Glomerular visceral epithelial cell (primary cell): ENCODE data around the gene EID2B.

Source experiments
- DNase-seq: peaks from one replicate; pipeline ENCODE4 v3.0.0-alpha.2; 2016; ENCODE audit errors: extremely low spot score

Gene EID2B

DNA sequence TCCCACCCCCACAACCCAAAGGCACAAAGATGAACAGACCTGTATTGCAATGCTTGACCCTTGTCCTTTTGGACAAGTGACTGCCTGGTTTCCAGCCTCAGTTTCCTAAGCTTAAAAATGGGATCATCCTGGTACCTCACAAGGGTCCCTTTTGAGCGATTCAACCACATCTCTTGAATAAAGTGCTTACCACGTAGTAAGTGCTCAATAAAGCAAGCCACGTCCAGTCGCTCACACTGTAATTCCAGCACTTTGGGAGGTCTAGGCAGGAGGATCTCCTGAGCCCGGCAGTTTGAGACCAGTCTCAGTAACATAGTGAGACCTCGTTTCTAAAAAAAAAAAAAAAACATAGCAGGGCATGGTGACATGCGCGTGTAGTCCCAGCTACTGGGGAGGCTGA, 32.7 kb downstream of the EID2B start:
- no peak for DNase-seq

DNA sequence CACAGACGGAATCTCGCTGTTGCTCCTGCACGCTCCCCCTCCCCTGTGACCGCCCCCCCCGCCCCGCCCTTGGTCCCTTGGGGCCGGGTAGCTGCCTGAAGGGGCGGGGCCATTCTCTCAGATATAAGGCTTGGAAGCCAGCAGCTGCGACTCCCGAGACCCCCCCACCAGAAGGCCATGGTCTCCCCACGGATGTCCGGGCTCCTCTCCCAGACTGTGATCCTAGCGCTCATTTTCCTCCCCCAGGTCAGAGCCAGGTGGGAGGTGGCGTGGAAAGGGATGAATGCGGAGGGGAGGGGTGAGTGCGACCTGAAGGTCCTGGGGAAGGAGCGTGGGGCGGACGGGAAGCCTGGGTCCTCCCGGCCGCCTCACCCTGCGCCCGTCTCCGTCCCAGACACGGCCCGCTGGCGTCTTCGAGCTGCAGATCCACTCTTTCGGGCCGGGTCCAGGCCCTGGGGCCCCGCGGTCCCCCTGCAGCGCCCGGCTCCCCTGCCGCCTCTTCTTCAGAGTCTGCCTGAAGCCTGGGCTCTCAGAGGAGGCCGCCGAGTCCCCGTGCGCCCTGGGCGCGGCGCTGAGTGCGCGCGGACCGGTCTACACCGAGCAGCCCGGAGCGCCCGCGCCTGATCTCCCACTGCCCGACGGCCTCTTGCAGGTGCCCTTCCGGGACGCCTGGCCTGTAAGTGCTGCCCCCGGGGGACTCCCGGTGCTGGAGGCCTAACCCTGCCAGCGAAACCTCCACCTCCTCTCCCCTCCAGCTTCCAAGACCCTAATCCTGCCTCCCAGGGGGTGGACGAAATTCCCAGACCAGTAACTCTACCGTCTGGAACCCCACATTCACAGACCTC, 33.6 kb downstream of the EID2B start, which contains the start of gene DLL3:
DLL3 (plus strand) TSS at position 150 of the 845 bp plus-strand sequence; CDS start at position 178, 28 bp downstream.
- no peak for DNase-seq

DNA sequence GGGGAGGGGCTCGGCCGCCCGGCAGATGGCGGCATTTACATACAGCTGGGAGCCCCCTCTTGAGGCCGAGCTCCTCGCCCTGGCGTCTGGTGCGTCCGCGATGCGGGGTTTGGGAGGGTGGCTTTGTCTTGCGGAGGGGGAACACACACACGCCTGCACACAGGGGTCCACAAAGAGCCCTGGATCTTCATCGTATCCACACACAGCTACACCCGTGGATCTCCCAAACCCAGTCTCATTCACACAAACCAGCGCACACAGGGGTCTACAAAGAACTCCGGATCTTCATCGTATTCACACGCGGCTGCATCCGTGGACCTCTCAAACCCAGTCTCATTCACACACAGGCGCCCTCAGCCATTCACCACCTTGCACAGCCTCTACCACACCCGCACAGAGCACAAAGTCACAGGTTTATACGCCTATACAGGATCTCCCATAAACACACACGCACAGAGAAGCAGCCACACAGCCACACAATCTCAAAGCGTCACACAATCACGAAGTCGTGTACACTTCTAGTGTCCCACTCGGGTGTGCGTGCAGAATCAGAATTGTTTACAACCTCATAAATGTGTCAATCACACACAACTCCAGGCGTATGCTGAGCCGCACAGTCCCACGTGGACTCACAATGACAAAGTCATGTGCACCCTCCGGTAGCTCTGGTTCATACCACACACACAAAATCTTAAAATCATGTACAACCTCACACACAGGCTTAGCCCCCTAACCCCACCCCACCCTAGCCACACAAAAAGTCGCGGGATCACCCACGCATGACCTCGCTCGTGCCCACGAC, 34.5 kb downstream of the EID2B start:
- peak; percentile 34 for DNase-seq

DNA sequence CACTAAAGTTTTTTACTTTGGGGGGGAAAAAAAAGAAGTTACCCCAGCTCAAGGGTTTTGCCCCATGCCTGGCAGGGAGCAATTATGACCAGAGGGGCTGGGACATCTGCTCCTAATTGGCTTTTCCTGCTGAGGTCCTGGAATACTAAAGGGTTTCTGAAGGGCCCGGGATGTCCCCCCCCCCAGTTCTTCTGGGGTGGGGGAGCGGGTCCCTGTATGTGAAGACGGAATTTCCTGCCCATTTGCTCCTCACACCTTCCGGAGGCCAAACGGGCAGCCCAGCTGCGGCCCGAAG, 35.0 kb downstream of the EID2B start:
- DNase-seq = no peak

DNA sequence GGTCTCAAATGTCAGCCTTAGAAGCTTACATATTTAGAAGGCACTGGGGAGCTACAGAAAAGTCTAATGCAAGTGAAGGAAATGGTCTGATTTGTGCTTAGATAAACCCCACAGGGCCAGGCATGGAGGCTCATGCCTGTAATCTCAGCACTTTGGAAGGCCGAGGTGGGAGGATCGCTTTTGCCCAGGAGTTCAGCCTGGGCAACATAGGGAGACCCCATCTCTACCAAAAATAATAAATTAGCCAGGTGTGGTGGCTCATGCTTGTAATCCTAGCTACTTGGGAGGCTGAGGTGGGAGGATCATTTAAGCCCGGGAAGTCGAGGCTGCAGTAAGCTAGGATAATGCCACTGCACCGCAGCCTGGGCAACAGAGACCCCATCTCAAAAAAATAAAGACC, 36.6 kb downstream of the EID2B start:
- no peak for DNase-seq

DNA sequence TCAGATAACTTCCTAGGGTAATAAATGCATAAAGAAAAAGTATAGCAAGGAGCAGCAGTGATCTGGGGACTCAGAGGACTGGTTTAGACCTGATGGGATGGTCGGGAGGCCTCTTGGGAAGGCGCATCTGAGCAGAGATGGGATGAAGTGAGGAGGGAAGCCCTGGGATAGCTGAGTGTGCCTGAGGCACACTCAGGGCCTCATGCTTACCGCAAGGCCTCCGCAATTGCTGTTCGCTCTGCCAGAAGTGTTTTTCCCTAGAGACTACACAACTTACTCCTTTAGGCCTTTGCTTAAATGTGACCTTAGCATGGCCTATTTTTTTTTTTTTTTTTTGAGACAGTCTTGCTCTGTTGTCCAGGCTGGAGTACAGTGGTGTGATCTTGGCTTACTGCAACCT, 38.0 kb downstream of the EID2B start:
- no peak for DNase-seq

DNA sequence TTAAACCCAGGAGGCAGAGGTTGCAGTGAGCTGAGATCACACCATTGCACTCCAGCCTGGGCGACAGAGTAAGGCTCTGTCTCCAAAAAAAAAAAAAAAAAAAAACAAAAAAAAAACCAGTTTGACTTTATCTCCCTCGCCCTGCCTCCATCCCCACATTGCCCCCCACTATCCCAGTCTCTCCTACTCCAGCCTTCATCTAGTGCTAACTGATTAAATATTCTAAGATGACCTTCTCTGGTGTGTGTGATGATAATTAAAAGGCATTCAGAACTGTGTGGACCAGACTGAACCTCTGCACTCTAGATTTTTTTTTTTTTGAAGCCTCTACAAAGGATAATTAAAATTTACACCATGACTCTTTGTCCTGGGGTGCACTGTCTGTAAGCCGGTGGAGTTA, 39.9 kb downstream of the EID2B start:
- no peak for DNase-seq

DNA sequence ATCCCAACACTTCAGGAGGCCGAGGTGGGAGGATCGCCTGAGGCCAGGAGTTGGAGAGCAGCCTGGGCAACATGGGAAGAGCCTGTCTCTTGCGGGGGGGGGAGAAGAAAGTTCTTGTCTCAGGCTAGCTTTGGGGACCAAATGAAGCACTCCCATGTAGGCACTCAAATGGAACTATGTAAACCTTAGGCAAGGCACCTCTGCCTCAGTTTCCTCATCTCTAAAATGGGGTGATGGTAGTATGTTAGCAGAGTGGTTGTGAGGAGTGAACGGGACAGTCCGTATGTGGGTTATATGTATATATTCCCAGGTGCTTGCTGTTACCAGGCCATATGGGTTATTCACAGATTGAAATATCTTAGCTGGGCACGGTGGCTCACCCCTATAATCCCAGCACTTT, 40.4 kb downstream of the EID2B start:
- no peak for DNase-seq

DNA sequence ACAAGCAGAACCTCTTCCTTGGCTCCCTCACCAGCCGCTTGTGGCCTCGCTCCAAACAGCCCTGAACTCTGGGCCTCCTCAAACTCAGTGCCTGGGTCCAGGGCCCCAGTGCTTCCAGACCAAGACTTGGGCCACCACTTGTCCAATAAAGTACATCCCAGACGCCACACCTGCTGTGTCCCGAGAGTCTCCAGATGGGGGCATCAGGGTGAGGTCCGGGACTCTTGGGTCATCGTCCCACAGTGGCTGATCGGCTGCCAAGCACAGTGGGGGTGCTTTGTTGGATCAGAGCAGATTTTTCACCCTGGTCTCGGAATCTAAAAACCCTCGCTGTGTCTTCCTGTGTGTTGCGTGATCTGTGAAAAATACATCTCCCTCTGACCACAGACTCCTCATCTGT, 42.9 kb downstream of the EID2B start:
- no peak for DNase-seq

DNA sequence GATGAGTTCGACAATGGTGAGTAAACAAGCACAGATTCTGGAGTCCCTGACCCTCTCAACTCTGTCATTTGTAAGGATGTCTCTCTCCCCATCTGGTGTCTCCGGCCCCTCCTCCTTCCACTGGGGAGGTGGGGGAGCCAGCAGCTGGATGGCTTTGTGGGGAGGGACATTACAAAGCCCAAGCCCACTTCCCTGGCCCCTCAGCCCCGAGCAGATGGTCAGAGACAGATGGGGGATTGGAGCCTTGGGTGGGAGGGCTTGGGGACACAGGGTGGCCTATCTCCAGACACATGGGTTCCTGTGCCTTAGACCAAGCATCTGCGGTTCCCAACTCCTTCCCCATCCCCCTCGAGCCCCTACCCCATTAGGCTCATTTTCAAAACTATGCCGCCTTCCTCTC, 49.5 kb downstream of the EID2B start:
- DNase-seq = no peak

DNA sequence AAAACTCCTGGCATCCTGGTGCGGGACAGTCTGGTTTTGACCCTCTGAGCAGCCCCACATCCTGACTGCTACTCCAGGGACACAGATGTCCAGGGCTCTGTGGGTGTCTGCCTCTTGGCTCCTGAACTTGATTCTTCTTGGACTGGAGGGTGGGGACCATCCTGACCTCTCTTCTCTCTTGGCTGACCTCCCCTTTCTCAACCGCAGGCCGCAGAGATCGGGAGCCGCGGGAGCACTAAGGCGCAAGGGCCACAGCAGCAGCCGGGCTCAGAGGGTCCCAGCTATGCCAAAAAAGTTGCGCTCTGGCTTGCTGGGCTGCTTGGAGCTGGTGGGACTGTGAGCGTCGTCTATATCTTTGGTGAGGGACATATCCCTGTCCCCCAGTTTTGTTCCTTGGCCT, 51.0 kb downstream of the EID2B start:
- no peak for DNase-seq

DNA sequence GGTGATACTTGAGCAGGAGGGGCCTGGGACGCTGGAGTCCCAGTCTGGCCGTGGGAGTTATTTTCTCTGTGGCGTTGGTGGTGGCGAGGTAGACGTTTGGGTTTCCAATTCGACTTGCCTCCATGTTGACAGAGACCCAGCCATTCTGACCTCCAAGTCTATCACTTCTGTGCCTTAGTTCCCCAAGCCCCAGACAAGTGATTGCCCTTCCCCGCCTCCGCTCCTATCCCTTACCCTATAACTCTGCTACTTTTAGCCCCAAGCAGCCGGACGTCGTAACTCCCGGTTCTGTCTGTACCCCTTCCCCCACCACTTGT, 51.5 kb downstream of the EID2B start:
- DNase-seq = no peak
